GM10248 (cell line): ENCODE results near the gene CFLAR.
"Not testable (repeated sequence)": the region's sequence is repeated elsewhere in the genome, so short reads cannot be mapped to it uniquely, and the experiment has no call there.

ENCODE experiments used
- CTCF ChIA-PET: fragments of 300-600 bp; sonication (Branson Sonifier 250); formaldehyde crosslinking; extraction: SDS; loops from one replicate; lab custom pipeline; 2021; ENCODE audit warnings: antibody characterized with exemption; lab: Yijun Ruan, JAX
- POLR2A ChIA-PET: fragments of 350-650 bp; sonication (Branson Sonifier 250); formaldehyde crosslinking; extraction: SDS; loops from one replicate; lab custom pipeline; 2020; ENCODE audit warnings: antibody characterized with exemption; lab: Yijun Ruan, JAX
- DNase-seq: peaks from one replicate; pipeline ENCODE4 v3.0.0; 2012; ENCODE audit errors: extremely low spot score
- TF ChIP-seq, protein P1 (sequence below): IDR thresholded peaks from 2 replicates; pipeline ENCODE4 v1.5.1; 2012; ENCODE audit warnings: mild to moderate bottlenecking, low read depth; ENCODE audit errors: extremely low read depth, missing control alignments, control extremely low read depth

CFLAR gene

GRCh38 chr2:201183365-201183727 is 67.4 kb downstream of the CFLAR start:
- no peak for DNase-seq
- CTCF ChIA-PET, result interaction anchor here (1.0 to 9.4 kb wide), 24 partner anchors 8 to 1242 kb away, joined by 3 to 166 read pairs (median 5); partner anchors contain the start of gene CFLAR
- TF ChIP-seq, protein P1, sequence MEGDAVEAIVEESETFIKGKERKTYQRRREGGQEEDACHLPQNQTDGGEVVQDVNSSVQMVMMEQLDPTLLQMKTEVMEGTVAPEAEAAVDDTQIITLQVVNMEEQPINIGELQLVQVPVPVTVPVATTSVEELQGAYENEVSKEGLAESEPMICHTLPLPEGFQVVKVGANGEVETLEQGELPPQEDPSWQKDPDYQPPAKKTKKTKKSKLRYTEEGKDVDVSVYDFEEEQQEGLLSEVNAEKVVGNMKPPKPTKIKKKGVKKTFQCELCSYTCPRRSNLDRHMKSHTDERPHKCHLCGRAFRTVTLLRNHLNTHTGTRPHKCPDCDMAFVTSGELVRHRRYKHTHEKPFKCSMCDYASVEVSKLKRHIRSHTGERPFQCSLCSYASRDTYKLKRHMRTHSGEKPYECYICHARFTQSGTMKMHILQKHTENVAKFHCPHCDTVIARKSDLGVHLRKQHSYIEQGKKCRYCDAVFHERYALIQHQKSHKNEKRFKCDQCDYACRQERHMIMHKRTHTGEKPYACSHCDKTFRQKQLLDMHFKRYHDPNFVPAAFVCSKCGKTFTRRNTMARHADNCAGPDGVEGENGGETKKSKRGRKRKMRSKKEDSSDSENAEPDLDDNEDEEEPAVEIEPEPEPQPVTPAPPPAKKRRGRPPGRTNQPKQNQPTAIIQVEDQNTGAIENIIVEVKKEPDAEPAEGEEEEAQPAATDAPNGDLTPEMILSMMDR, result no peak
- POLR2A ChIA-PET, result no interaction called here

DNA sequence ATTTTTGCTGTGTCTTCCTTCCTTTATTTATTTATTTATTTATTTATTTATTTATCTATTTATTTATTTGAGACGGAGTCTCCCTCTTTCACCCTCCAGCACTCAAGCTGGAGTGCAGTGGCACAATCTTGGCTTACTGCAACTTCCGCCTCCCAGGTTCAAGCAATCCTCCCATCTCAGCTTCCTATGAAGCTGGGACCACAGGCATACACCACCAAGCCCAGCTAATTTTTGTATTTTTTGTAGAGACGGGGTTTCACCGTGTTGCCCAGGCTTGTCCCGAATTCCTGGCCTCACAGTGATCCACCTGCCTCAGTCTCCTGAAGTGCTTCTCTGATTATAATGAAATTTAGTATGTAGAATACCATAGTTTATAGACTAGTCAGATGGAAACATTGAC is 67.9 kb downstream of the CFLAR start:
- DNase-seq, POLR2A ChIA-PET: not testable (repeated sequence)
- CTCF ChIA-PET, result interaction anchor here (1.5 to 9.4 kb wide), 12 partner anchors 10 to 1243 kb away, joined by 3 to 166 read pairs (median 6); no protein-coding TSS in a partner anchor

GRCh38 chr2:201184248-201184647 is 68.3 kb downstream of the CFLAR start:
- DNase-seq, POLR2A ChIA-PET: not testable (repeated sequence)
- CTCF ChIA-PET, result interaction anchor here (1.5 to 9.4 kb wide), 5 partner anchors 10 to 280 kb away, joined by 3 to 166 read pairs (median 7); no protein-coding TSS in a partner anchor

DNA sequence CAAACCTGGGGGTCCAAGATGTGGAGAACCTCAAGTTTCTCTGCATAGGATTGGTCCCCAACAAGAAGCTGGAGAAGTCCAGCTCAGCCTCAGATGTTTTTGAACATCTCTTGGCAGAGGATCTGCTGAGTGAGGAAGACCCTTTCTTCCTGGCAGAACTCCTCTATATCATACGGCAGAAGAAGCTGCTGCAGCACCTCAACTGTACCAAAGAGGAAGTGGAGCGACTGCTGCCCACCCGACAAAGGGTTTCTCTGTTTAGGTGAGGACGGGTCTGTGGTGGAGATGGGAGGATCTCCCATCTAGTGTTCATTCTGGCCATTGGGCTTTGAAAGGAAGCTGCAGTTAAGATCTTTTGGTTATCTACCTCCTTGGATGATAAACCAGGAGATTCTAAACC is 69.9 kb downstream of the CFLAR start:
- TF ChIP-seq, protein P1, result no peak
- ChIA-PET CTCF (interaction anchor here (0.7 to 5.3 kb wide), 3 partner anchors 8 to 178 kb away, joined by 4 to 25 read pairs (median 5); no protein-coding TSS in a partner anchor), POLR2A (no interaction called here)
- no peak for DNase-seq

GRCh38 chr2:201186982-201187381 is 71.0 kb downstream of the CFLAR start:
- CTCF ChIA-PET, result interaction anchor here (1.9 to 5.3 kb wide), 2 partner anchors 9 to 45 kb away, joined by 5 to 25 read pairs; no protein-coding TSS in a partner anchor
- no peak for DNase-seq
- POLR2A ChIA-PET, result no interaction called here
- TF ChIP-seq, protein P1, result no peak

DNA sequence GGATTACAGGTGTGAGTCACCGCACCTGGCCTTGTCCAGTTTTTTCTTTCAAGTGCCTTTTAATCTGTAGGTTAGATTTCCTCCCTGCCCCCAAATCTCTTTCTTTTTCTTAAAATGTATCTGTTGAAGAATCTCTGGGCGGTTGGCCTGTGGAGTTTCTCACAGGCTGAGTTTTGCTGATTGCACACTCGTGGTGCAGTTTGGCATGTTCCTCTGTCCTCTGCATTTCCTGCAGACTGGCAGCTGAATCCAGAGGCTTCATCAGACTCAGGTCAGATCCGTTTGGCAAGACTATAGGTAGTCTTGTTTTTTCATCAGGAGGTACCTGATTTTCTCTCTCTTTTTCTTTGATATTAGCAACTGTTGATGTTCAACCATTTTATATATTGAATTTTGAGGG is 72.5 kb downstream of the CFLAR start:
- ChIA-PET POLR2A (no interaction called here), CTCF (interaction anchor here (1.4 to 5.3 kb wide), 2 partner anchors 11 to 44 kb away, joined by 5 to 25 read pairs; no protein-coding TSS in a partner anchor)
- TF ChIP-seq, protein P1, result no peak
- DNase-seq, result no peak

DNA sequence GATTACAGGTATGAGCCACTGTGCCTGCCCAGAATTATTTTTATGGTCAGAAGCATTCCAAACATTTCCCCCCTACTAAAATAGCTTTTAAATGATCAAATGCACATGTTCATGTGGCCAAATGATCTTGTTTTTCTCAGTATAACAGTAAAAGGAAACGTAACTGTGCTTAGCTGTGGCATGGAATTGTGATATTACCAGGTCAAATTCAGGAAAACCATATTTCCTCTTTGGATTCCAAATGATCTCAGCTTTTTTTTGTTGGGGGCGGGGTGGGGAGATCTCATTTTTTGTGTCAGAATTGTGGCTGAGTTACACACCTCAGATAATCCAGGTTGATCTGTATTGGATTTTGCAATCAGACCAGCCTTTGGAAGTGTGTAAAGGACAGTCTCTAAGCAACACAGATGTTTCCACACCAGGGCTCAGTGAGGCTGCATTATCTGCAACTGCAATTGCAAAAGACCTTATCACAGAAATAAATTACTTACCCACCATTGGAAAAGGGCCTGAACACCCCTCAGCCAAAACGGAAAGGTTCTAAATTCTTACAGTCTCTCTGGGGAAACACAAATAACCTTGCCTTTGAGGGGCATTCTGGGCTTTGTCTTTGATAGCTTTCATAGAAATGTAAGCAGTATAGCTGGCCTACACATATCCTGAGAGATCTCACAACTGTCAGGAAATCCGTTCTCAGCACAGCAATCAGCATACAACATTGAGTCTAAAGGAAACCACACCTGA is 75.3 kb downstream of the CFLAR start:
- POLR2A ChIA-PET, result no interaction called here
- TF ChIP-seq, protein P1, result no peak
- DNase-seq, result no peak
- CTCF ChIA-PET, result interaction anchor here (1.4 to 2.9 kb wide), 5 partner anchors 8 to 290 kb away, joined by 4 to 17 read pairs (median 7); partner anchors contain the start of gene CASP10
